Left colon (tissue), 2 donors: ENCODE data around the gene STRA8. TPM values are rescaled to one million over a fixed set of nuclear protein-coding genes. Genes with fewer than 3 reads are reported as not detected.

ENCODE experiments used
- ATAC-seq: fragments of 200-7000 bp; cut with Tn5 transposase; one replicate; pipeline ENCODE4 v1.9.1; 2020; ENCODE audit warnings: mild to moderate bottlenecking, moderate library complexity
- DNase-seq, 2 donors: peaks; one replicate each; pipeline ENCODE4 v3.0.0-alpha.2; 2020
- intact Hi-C, 2 donors: fragments of 100-400 bp; cut with DNase I in 1 of 2; cut with micrococcal nuclease in 1 of 2; formaldehyde crosslinking; loops; one replicate each; pipeline versions ENCODE4 v1.11.2 to v1.14.0; 2022; cut with DNase I, micrococcal nuclease
- microRNA-seq, 2 donors: library from miRNA; unstranded; fragments of <30 nt; microRNA quantifications; one replicate each; pipeline versions ENCODE4 v1.1.0 to v1.2.0, GENCODE V29; 2020
- total RNA-seq, 2 donors: library from RNA; stranded (reverse); fragmentation: NEBNext Ultra II Directional; extraction: Animal tissue kit (Norgen Biotek cat#: 25700); gene quantifications; one replicate each; pipeline ENCODE4 v1.2.1, GENCODE V29; 2021
- donor health status: DM: no; HTN: no; CAD: no.
- donor health status: DM: yes; HTN: yes; CAD: no.

STRA8 gene
- total RNA-seq, 2 donors from 2014 or later, result not detected

DNA sequence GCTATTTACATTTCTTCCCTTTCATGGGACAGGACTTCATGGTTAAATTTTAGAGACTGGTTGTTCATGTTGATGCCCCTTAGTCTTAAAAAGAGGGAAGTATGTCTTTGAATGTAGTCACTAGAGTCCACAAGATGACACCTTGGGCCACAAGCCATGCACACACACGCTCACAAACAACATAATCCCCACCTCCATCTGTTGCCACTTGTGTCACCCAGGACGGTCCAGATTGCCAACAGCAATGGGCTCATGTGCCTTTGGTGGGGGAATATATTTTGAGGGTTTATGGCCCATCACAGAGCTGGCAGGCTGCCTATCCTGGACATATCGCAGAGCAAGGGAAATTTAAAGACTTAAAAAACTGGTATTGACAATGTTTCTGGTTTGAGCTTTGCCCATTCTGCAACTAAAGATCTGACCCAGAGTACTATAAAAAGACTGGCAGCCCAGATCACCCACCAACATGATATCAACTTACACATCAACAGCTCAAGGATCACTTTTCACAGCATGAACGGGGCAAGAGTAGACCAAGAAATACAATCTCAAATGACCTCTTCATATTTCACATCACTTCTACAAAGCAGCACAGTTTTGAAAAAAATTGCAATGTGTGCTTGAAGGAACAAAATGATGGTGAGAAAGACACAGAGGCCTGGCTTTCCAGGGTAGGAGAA lies 50.5 kb downstream of the STRA8 start:
- ATAC-seq (no peak), DNase-seq (no peak)
- intact Hi-C loops, result loop anchor here in 1 of 2 donors (5.0 kb wide), 1 partner anchor 273 kb away; the partner anchor contains the start of gene NUP205

DNA sequence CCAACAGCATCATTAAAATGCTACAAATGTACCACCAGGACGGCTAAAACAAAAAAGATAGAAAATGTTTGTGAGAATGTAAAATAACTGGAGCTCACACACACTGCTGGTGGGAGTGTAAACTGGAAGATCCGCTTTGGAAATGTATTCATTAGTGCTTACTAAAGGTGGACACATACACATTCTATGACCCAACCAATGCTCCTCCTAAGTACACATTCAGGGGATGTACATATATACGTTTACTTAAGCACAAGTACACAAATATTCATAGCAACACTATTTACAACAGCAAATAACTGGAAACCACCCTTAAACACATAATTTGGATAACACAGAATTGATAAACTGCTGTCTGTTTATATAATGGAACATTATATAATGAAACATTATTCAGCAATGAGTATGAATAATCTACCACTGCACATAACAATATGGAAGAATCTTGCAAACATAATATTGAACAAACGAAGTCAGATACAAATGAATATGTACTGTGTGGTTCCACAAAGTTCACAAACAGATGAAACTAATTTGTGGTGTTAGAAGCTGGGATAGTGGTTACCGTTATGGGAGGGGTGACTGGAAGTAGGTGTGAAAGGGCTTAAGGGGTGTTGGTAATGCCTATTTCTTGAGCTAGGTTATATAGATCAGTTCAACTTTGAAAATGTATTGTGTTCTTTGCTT lies 52.1 kb downstream of the STRA8 start:
- DNase-seq (no peak), ATAC-seq (no peak)
- intact Hi-C loops, result no loop called here

DNA sequence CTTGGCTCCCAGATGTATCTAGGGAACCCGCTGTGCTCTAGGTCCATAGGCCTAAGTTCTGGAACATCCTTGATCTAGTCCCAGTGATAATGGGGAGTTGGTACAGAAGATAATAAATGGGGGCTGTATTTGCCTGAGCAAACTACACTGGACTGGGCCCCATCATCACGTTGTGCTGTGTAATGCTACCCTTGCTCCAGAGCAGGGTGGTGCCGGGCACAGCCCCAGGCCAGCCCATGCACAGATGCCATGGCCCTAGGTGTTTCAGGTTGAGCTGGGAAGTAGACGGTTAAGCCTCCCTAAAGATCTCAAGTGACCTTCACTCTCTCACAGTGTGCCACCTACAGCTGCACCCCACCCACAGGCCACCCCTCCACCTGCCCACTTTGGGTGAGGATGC lies 53.2 kb downstream of the STRA8 start:
- intact Hi-C loops, result no loop called here
- DNase-seq, result no peak
- no peak for ATAC-seq

DNA sequence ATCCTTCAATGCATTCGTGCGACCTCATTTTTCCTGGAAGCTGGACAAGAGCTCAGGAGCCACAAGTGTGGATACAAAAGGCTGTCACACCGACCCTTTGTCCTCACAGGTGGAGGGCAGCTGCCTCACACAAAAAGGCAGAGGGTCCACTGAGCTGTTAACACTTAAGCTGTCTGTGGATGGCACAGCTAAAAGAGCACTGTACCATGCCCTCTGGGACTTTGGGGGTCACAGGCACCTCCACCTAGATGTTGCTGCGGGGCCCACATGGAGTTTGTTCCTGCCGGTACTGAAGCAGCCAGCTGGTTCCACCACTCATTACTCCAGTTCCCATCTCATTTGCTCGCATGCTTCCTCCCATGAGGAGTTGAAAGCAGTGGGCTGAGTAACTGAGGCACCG lies 57.0 kb downstream of the STRA8 start:
- intact Hi-C loops, result no loop called here
- ATAC-seq (no peak), DNase-seq (no peak)

DNA sequence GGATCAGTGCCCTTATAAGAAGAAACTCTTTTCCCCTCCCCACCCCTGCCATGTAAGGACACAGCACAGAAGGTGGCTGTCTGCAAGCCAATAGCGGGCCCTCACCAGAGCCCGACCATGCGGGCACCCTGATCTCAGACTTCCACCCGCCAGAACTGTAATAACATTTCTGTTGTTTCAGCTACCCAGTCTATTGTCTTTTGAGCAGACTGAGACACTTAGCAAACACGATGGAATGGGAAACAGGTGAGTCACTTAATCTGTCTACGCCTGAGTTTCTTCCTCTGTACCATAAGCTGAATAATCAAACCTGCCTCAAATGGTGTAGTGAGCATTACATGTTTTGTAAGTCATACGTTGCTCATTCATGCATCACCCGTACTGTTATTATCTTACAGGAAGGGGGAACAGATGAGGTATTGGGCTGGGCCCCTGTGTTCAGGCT lies 58.2 kb downstream of the STRA8 start:
- ATAC-seq (no peak), DNase-seq (no peak)
- intact Hi-C loops, result no loop called here

DNA sequence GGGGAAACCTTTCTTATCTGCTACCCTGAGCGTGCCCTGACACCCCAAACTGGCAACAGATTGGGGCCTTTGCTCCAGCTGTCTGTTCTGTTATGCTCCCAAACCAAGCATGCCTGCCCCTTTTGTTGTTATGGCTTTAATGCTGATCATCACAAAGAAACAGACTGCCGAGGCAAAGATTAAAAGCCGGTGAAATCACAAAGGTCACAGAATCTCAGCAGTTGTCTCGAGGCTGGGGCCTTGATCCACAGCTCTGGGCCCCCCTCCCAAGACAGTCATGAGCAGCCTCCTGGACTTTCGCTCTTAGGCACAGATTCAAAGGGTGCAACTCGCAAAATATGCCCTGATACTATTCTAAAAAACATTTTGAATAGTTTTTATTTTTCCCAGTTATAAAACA lies 65.6 kb downstream of the STRA8 start:
- DNase-seq, result no peak
- intact Hi-C loops, result no loop called here

DNA sequence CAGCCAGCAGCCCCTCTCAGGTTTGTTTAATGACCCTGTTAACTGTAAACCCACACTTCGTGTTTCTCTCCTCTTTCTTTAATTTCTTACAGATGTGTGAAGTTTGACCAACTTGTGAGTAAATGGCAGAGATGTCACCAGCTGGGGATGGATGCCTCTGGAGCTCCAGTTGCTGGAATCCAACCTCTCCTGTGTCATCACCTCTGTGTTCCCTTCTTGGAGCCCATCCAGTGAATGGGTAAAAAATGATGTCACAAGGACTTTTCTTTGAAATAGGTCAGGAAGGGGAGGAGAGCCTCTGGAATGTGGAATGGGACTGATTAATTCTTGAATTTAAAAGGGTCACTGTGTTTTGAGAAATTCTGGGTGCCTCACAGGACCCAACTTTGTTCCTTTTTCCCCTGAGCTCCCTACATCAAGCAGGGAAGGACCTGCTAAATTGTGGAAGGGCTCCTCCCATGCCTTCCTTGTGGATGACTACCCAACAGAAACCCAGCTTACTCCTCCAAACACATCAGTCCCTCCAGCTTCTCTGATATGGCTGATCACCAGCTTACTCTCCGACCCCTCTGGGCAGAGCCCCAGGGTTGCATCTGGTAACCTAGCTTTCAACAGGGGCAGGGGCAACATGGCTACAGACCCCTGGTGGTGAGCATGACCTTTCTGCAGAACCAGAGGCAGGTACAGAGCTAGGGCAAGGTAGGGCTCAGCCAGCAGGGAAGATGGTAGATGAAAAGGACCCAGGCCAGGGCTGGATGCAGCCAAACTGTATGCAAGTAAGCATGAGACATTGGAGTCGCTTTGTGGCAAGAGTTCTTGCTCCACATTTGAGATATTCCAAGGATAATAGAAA lies 67.5 kb downstream of the STRA8 start:
- intact Hi-C loops, result no loop called here
- DNase-seq (no peak), ATAC-seq (no peak)

More for the DNA sequence above, 65.6 kb downstream of the STRA8 start:
- no peak for ATAC-seq

Small RNA genes lying within 50 kb of the gene (microRNA-seq; reads per million reads assigned to microRNA genes)
- 0 to 1.4 reads per million in 2 donors for gene MIR6509

Other genes starting within 250 kb of the STRA8 start
- under 1 TPM; 0.64 to 0.78 TPM for gene AGBL3, start 247.3 kb upstream of the STRA8 start, total RNA-seq
- 10 to 100 TPM in 1 of 2 donors, 1 to 10 TPM in 1; 7.4 to 18.3 TPM for gene TMEM140, start 85.8 kb upstream of the STRA8 start, total RNA-seq
- 10 to 100 TPM; 32.8 to 44.6 TPM for gene CYREN, start 63.1 kb upstream of the STRA8 start, total RNA-seq
- 1 to 10 TPM; 6.3 to 8.8 TPM for gene WDR91, start 22.3 kb upstream of the STRA8 start, total RNA-seq